NCI-H1930 (cell line): Measurements from ENCODE around the gene NOC2L.

Source experiments
- DNase-seq, 2 experiments: peaks; one replicate each; lab custom pipeline; 2025; lab: John Stamatoyannopoulos, UW

The NOC2L gene

GRCh38 chr1:974687-975328 is 15.8 kb upstream of the NOC2L start:
- DNase-seq = no peak

GRCh38 chr1:974293-974640 is 15.2 kb upstream of the NOC2L start:
- DNase-seq = no peak

DNA sequence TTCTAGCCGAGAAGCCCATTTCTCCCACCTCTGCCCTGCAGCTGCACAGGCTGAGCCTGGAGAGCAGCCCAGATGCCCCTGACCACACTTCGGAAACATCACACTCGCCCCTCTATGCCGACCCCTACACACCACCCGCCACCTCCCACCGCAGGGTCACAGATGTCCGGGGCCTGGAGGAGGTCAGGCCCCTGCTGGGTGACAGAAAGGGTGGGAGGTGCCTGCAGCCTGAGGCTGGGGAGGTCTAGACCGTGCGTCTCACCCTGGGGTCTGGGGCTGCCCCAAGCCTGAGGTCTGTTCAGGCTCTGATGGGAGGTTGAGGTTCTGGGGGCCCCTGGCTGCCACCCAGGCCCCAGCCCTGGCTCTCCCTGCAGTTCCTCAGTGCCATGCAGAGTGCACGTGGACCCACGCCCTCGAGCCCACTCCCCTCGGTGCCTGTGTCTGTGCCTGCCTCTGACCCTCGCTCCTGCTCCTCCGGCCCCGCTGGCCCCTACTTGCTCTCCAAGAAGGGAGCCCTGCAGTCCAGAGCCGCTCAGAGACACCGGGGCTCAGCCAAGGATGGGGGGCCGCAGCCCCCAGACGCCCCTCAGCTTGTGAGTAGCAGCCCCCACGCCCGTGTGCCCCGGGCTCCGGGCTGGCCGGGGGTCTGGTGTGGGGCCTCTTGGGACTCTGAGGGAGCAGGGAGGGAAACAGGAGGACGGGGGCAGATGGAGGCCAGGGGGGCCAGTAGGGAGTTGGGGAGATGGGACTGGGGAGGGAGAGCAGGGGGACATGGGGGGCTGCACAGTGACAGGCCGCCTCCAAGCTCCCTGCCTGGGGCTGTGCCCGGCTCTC is 14.6 kb upstream of the NOC2L start:
- no peak for DNase-seq

GRCh38 chr1:972726-973458 is 13.8 kb upstream of the NOC2L start:
- DNase-seq = no peak

- no peak for DNase-seq
These were observed 12.9 kb upstream of the NOC2L start for GRCh38 chr1:971751-972506.

DNA sequence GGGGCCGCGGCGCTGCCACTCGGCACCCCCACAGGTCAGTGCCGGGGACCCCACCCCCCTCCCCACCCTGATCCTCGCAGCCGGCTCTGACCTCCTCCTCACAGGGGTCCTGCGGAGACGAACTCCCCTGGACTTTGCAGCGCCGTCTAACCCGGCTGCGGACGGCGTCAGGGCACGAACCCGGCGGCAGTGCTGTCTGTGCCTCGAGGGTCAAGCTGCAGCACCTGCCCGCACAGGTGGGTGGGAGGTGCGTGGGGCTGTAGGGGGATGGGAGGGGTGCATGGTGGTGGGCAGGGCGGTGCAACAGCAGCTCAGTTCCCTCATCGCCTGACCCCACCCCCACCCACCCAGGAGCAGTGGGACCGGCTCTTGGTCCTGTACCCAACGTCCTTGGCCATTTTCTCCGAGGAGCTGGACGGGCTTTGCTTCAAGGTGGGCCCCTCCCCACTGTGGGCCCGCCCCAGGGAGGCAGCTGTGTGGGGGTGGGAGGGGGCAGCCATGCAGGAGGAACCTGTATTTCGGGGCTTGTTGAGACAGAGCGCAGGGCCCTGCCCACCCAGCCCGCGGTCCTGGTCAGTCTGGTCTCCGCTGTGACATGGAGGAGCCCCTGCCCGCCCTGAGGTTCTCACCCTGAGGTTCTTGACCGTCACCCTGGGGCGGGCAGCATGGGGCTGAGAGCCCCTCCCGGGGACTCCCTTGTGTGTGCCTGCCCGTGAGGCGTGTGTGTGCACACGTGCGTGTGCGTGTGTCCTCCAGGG is 12.1 kb upstream of the NOC2L start:
- no peak for DNase-seq

- no peak for DNase-seq
These were observed 11.4 kb upstream of the NOC2L start for GRCh38 chr1:970242-970972.

DNA sequence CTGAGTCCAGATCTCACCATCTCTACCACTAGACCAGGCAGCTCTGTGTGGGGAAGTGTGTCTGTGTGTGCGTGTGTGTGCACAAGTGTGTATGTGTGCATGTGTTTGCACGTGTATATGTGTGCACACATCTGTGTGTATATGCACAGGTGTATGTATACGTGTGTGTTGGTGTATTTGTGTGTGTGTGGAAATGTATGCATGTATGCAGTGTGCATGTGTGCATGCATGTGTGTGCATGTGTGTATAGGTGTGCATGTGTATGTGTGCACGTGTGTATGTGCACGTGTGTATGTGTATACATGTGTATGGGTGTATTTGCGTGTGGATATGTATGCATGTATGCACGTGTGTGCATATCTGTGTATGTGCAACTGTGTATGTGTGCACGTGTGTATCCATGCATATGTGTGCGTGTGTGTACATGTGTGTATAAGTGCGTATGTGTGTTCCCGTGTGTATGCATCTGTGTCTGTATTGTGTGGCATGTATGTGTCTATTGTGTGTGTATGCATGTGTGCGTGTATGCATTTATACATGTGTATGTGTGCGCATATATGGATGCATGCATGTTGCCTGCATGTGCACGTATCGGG is 10.3 kb upstream of the NOC2L start:
- no peak for DNase-seq

DNA sequence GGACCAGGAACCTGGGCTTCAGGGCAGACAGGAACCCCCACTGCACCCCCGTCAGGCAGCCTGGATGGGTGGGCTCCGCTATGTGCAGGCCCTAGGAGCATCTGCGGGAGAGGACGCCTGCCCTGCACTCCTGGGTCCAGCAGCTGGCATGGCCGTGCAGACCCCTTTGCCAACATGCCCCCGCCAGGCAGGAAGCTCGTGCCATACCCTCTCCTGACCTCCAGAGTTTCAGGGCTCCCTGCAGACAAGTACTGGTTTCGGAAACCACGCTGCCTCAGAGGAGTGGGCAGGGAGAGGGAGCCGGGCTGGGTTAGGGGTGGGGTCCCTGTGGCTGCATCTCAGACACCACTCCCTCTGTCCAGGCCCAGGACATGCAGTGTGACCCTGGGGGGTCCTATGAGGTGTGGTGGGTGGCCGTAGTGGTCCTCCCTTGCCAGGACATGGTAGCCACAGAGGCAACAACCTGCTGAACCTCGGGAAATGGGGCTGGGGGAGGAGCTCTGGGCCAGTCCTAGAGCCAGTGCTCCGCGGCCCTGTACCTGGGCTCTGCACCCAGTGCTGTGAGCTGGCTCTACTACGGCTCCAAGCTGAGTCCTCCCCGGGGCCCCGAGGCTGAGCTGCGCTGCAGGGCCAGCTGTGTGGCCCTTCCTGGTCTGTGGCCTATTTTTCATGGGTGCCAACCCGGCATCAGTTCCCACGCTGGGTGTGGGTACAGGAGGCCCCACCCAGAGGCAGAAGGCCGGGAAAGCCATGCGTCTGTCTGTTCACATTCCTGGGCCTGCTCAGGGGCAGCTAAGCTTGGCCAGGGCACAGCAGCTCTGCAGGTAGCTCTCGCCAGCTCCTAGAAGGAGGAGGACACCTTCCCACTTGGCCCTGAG is 8.6 kb upstream of the NOC2L start:
- DNase-seq = no peak

- no peak for DNase-seq
These were observed 7.7 kb upstream of the NOC2L start for GRCh38 chr1:966704-967300.

GRCh38 chr1:966135-966703 is 7.2 kb upstream of the NOC2L start, which contains the start of gene PLEKHN1:
TSS of gene PLEKHN1 (plus strand) at chr1:966482. CDS start at chr1:966532, 50 bp downstream.
- no peak for DNase-seq

- DNase-seq = no peak
These were observed 6.6 kb upstream of the NOC2L start for GRCh38 chr1:965526-966134.

DNA sequence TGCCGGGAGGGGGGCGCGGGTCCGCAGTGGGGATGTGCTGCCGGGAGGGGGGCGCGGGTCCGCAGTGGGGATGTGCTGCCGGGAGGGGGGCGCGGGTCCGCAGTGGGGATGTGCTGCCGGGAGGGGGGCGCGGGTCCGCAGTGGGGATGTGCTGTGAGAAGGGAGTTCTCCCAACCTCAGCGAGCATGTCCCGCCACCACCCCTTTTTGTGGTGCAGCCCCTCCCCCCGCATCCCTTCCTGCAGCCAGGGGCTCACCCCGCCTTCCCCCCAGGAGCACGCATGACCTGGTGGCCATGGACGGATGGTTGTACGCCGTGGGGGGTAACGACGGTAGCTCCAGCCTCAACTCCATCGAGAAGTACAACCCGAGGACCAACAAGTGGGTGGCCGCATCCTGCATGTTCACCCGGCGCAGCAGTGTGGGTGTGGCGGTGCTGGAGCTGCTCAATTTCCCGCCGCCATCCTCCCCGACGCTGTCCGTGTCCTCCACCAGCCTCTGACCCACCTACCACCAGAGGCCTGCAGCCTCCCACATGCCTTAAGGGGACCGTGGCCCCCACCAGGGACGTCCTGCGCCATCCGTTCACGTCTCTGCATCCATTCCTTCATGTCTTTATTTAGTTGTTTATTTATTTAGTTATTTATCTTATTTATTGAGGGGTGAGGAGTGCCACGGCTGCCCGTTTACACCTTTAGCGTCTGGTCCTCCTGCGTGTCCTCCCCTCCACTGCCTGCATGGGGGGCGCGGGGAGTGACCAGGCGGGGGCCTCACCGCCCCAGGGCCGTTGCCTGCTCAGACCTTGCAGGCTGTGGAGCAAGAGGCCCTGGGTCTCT is 5.9 kb upstream of the NOC2L start:
- DNase-seq = no peak

DNA sequence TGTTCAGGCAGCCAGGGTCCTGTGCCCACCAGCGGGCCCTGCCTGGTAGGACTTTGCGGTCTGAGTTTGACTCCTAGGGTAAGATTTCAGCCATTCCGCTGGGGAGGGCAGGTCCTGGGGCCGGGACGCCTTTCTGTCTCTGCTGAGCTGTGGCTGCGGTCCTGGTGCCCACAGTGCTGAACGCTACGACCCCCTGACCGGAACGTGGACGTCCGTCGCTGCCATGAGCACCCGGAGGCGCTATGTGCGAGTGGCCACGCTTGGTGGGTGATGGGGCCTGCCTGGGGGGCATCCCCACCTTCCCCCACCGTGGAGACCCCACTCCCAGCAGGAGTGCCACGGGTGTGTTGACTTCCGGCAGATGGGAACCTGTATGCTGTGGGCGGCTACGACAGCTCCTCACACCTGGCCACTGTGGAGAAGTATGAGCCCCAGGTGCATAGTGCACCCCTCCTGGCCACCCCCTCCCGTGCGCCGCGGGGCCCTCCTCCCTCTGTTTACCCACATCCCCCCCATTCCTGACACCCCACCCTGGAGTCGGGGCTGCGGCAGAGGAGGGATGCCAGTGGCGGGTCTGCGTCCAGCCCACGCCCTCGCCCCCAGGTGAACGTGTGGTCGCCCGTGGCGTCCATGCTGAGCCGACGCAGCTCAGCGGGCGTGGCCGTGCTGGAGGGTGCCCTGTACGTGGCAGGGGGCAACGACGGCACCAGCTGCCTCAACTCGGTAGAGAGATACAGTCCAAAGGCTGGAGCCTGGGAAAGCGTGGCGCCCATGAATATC is 4.9 kb upstream of the NOC2L start:
- DNase-seq = no peak

DNA sequence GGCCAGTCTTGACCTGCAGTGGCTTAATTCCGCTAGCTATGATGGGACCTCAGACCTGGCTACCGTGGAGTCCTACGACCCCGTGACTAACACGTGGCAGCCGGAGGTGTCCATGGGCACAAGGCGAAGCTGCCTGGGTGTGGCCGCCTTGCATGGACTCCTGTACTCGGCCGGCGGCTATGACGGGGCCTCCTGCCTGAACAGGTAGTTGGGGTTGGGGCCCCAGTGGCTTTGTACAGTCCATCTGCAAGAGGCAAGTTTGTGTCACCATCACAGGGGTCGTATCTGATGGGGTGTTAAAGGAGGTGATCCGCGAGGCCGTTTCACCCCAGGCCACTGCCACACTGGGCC is 4.2 kb upstream of the NOC2L start:
- DNase-seq = no peak
